Pancreas (tissue), 10 donors: ENCODE measurements around the gene ATP8B1. TPM values are rescaled to one million over a fixed set of nuclear protein-coding genes. Genes with fewer than 3 reads are reported as not detected.

Source experiments
- ATAC-seq, 4 donors: fragments of 200-7000 bp; cut with Tn5 transposase; one replicate each; pipeline versions ENCODE4 v1.8.0 to v1.9.1; 2020; ENCODE audit warnings: mild to moderate bottlenecking in 4 of 4, moderate library complexity in 4 of 4
- DNase-seq, 6 donors: peaks; one replicate each; pipeline ENCODE4 v3.0.0-alpha.2; 2020
- FAIRE-seq: peaks from 2 replicates; lab custom pipeline; 2012; peaks lifted over from hg19 to GRCh38; lab: Jason Lieb, UNC
- H3K27ac ChIP-seq, 4 donors: fragments of 200-600 bp; sonication (generic); 1 replicate in 3 of 4; 2 replicates in 1 of 4; pipeline versions ENCODE4 v1.5.0 to v1.8.0; 2020
- H3K27me3 ChIP-seq, 4 donors: fragments of 200-600 bp; one replicate each; pipeline ENCODE4 v1.8.0; 2021
- H3K36me3 ChIP-seq, 3 donors: fragments of 200-600 bp; sonication (generic) in 1 of 3; one replicate each; pipeline versions ENCODE4 v1.5.0 to v1.8.0; 2020 to 2021
- H3K4me1 ChIP-seq, 3 donors: fragments of 200-600 bp; one replicate each; pipeline ENCODE4 v1.8.0; 2021
- H3K4me3 ChIP-seq, 4 donors: fragments of 200-600 bp; sonication (generic) in 2 of 4; one replicate each; pipeline versions ENCODE4 v1.5.0 to v1.8.0; 2020 to 2021
- H3K9me3 ChIP-seq, 4 donors: fragments of 200-600 bp; one replicate each; pipeline ENCODE4 v1.8.0; 2021
- CTCF ChIP-seq, 4 donors: fragments of 200-600 bp; sonication (generic) in 3 of 4; IDR thresholded peaks; one replicate each; pipeline versions ENCODE4 v1.5.0 to v1.8.0; 2021; ENCODE audit warnings: antibody characterized with exemption in 4 of 4
- WGBS, 2 donors: extraction: QIAGEN DNeasy Blood & Tissue Kit; methylation state at CpG; one replicate each; pipeline ENCODE4 v1.1.7; 2013; 5-methylcytosine and 5-hydroxymethylcytosine counted together
- intact Hi-C, 3 donors: fragments of 100-400 bp; cut with DNase I; formaldehyde crosslinking; loops; one replicate each; pipeline versions ENCODE4 v1.11.1 to v1.14.2; 2022
- polyA plus RNA-seq, 2 donors: library from polyadenylated mRNA; stranded (reverse); fragments of 200-250 nt; gene quantifications; one replicate each; pipeline ENCODE4 v1.2.3, GENCODE V29; 2013
- total RNA-seq, 6 donors: library from RNA; stranded (reverse); fragmentation: NEBNext Ultra II Directional in 4 of 6; extraction: Animal tissue kit (Norgen Biotek cat#: 25700) in 4 of 6; gene quantifications; one replicate each; pipeline versions ENCODE4 v1.2.1 to v1.2.4, GENCODE V29; 2021 to 2023
- donor health status: healthy with polysubstance abuse.
- donor health status: DM: no; HTN: no; CAD: no; lungs with moderate emphysema.
- donor health status: DM: no; HTN: no; CAD: no.
- donor health status: control.
- donor health status: control.
- donor health status: Bipolar disorder and iron deficiency.
- donor health status: DM: yes; HTN: yes; CAD: no.
- donor health status: DM: no; HTN: no; CAD: no.
- donor health status: DM: no; HTN: no; CAD: no.
- donor health status: DM: yes; HTN: yes; CAD: no.

ATP8B1 gene
- total and polyA plus RNA-seq, 8 donors: 8.0 to 44.8 (median 36.9) TPM

GRCh38 chr18:57791911-57792310 lies 11.2 kb downstream of the ATP8B1 start:
- Histone ChIP-seq H3K27ac (peak overlapping the region in 1 of 4 donors; percentile 54), H3K27me3 (no peaks in the 10 kb centered on the region), H3K9me3 (no peaks in the 10 kb centered on the region), H3K4me3 (no peak overlapping the region), H3K36me3 (no peaks in the 10 kb centered on the region), H3K4me1 (peaks cover 46 to 63% (median 53%) of the 10 kb centered on the region in 3 donors)
- intact Hi-C loops: no loop called here
- DNase-seq (no peak), ATAC-seq (no peak), FAIRE-seq (no peak)
- TF ChIP-seq CTCF (IDR thresholded peaks at IDR 0.05): no peak
- WGBS, 2 donors: 37 to 44% methylated on average over 2 of the region's 2 CpGs

- Histone ChIP-seq H3K9me3 (no peaks in the 10 kb centered on the region), H3K36me3 (no peaks in the 10 kb centered on the region), H3K27ac (peak overlapping the region in 1 of 4 donors; percentile 2), H3K27me3 (no peaks in the 10 kb centered on the region), H3K4me3 (no peak overlapping the region), H3K4me1 (peaks cover 39 to 59% (median 50%) of the 10 kb centered on the region in 3 donors)
- intact Hi-C loops: no loop called here
- no peak for FAIRE-seq
- no peak for ATAC-seq
- no peak for TF ChIP-seq CTCF (IDR thresholded peaks at IDR 0.05)
- no peak for DNase-seq
- 83 to 88% methylated on average over 5 of the region's 5 CpGs for WGBS, 2 donors
Observed at GRCh38 chr18:57791192-57791591, 11.9 kb downstream of the ATP8B1 start.

- Histone ChIP-seq H3K36me3 (no peaks in the 10 kb centered on the region), H3K4me1 (peaks cover 44 to 59% (median 48%) of the 10 kb centered on the region in 3 donors), H3K27ac (peak overlapping the region in 1 of 4 donors; percentile 87), H3K27me3 (no peaks in the 10 kb centered on the region), H3K9me3 (no peaks in the 10 kb centered on the region), H3K4me3 (no peak overlapping the region)
- WGBS, 2 donors: 84 to 89% methylated on average over 4 of the region's 4 CpGs
- intact Hi-C loops: no loop called here
- no peak for FAIRE-seq
- DNase-seq: no peak
- no peak for ATAC-seq
- no peak for TF ChIP-seq CTCF (IDR thresholded peaks at IDR 0.05)
Observed at GRCh38 chr18:57790316-57790715, 12.8 kb downstream of the ATP8B1 start.

GRCh38 chr18:57789759-57790158 lies 13.4 kb downstream of the ATP8B1 start:
- Histone ChIP-seq H3K36me3 (no peaks in the 10 kb centered on the region), H3K27me3 (no peaks in the 10 kb centered on the region), H3K9me3 (no peaks in the 10 kb centered on the region), H3K4me1 (peaks cover 45 to 64% (median 45%) of the 10 kb centered on the region in 3 donors), H3K4me3 (no peak overlapping the region), H3K27ac (peak overlapping the region; percentile 40 to 94 (median 72))
- no peak for TF ChIP-seq CTCF (IDR thresholded peaks at IDR 0.05)
- 61 to 81% methylated on average over 4 of the region's 4 CpGs for WGBS, 2 donors
- FAIRE-seq (no peak), ATAC-seq (no peak), DNase-seq (no peak)
- intact Hi-C loops: no loop called here

- Histone ChIP-seq H3K27ac (peak overlapping the region; percentile 40 to 94 (median 72)), H3K27me3 (no peaks in the 10 kb centered on the region), H3K4me1 (peaks cover 41 to 61% (median 45%) of the 10 kb centered on the region in 3 donors), H3K9me3 (no peaks in the 10 kb centered on the region), H3K4me3 (no peak overlapping the region), H3K36me3 (no peaks in the 10 kb centered on the region)
- DNase-seq (peak in 3 of 6 donors; percentile 54 to 63 (median 55)), ATAC-seq (peak; percentile 77 to 84 (median 81)), FAIRE-seq (no peak)
- 6 to 9% methylated on average over 6 of the region's 6 CpGs for WGBS, 2 donors
- intact Hi-C loops: no loop called here
- no peak for TF ChIP-seq CTCF (IDR thresholded peaks at IDR 0.05)
Observed at GRCh38 chr18:57789090-57789489, 14.0 kb downstream of the ATP8B1 start.
